Hepatocyte (in vitro differentiated cells): Measurements from ENCODE around the gene NPAS3. TPM values are rescaled to one million over a fixed set of nuclear protein-coding genes. Genes with fewer than 3 reads are reported as not detected.

Source experiments
- DNase-seq: peaks from one replicate; pipeline ENCODE4 v3.0.0-alpha.2; 2016; ENCODE audit warnings: low spot score
- H2AFZ ChIP-seq: fragments of 200-600 bp; sonication (generic); 2 replicates; pipeline ENCODE4 v1.6.0; 2016; ENCODE audit warnings: antibody characterized with exemption, mild to moderate bottlenecking
- H3K27ac ChIP-seq: fragments of 200-600 bp; sonication (generic); 2 replicates; pipeline ENCODE4 v1.5.1; 2016; ENCODE audit warnings: mild to moderate bottlenecking
- H3K27me3 ChIP-seq: fragments of 200-600 bp; sonication (generic); 2 replicates; pipeline ENCODE4 v1.6.1; 2016
- H3K36me3 ChIP-seq: fragments of 200-600 bp; sonication (generic); replicated peaks from 2 replicates; pipeline ENCODE4 v1.5.1; 2016; ENCODE audit warnings: low read depth; ENCODE audit not compliant: insufficient read depth
- H3K4me1 ChIP-seq: fragments of 200-600 bp; sonication (generic); 2 replicates; pipeline ENCODE4 v1.5.1; 2016; ENCODE audit warnings: mild to moderate bottlenecking, moderate library complexity; ENCODE audit not compliant: insufficient read depth
- H3K4me2 ChIP-seq: fragments of 200-600 bp; sonication (generic); 2 replicates; pipeline ENCODE4 v1.6.0; 2016
- H3K4me3 ChIP-seq: fragments of 200-600 bp; sonication (generic); 2 replicates; pipeline ENCODE4 v1.5.1; 2016; ENCODE audit warnings: mild to moderate bottlenecking
- H3K79me2 ChIP-seq: fragments of 200-600 bp; sonication (generic); 2 replicates; pipeline ENCODE4 v1.6.0; 2017; ENCODE audit warnings: mild to moderate bottlenecking
- H3K9me2 ChIP-seq: fragments of 200-600 bp; sonication (generic); replicated peaks from 2 replicates; pipeline ENCODE4 v1.6.0; 2017; ENCODE audit warnings: mild to moderate bottlenecking; ENCODE audit not compliant: insufficient read depth
- H3K9me3 ChIP-seq: fragments of 200-600 bp; sonication (generic); 2 replicates; pipeline ENCODE4 v1.5.1; 2016; ENCODE audit warnings: low read depth, mild to moderate bottlenecking
- H4K20me1 ChIP-seq: fragments of 200-600 bp; sonication (generic); 2 replicates; pipeline ENCODE4 v1.6.0; 2016; ENCODE audit warnings: mild to moderate bottlenecking; ENCODE audit not compliant: insufficient read depth, poor library complexity, severe bottlenecking
- EZH2 ChIP-seq: fragments of 200-600 bp; sonication (generic); IDR thresholded peaks from 2 replicates; pipeline ENCODE4 v1.6.1; 2016; ENCODE audit warnings: antibody characterized with exemption, mild to moderate bottlenecking, borderline replicate concordance
- EZH2phosphoT487 ChIP-seq: fragments of 200-600 bp; sonication (generic); IDR thresholded peaks from one replicate; pipeline ENCODE4 v1.6.1; 2018; ENCODE audit warnings: antibody characterized with exemption, mild to moderate bottlenecking, low read depth, moderate library complexity; ENCODE audit not compliant: unreplicated experiment, severe bottlenecking
- WGBS: methylation state at CpG from one replicate; pipeline ENCODE4 v1.1.6; 2016; ENCODE audit warnings: low lambda C conversion rate; ENCODE audit errors: missing lambda C conversion rate; 5-methylcytosine and 5-hydroxymethylcytosine counted together
- polyA plus RNA-seq: library from polyadenylated mRNA; unstranded; fragments of >200 nt; fragmentation: Nextera tagmentation; extraction: Ambion mirVana; gene quantifications from 2 replicates; pipeline ENCODE4 v1.2.1, GENCODE V29; 2016
- total RNA-seq: library from RNA; depleted of rRNA; stranded (reverse); fragments of >200 nt; gene quantifications from 2 replicates; pipeline ENCODE4 v1.2.3, GENCODE V29; 2014
- TF ChIP-seq, protein P1 (sequence below): fragments of 200-600 bp; sonication (generic); IDR thresholded peaks from 2 replicates; pipeline ENCODE4 v1.5.1; 2016; ENCODE audit warnings: antibody characterized with exemption, mild to moderate bottlenecking; ENCODE audit not compliant: poor library complexity

NPAS3 gene
- total and polyA plus RNA-seq, 2 experiments from 2014 or later: 0.11 to 1.1 TPM

DNA sequence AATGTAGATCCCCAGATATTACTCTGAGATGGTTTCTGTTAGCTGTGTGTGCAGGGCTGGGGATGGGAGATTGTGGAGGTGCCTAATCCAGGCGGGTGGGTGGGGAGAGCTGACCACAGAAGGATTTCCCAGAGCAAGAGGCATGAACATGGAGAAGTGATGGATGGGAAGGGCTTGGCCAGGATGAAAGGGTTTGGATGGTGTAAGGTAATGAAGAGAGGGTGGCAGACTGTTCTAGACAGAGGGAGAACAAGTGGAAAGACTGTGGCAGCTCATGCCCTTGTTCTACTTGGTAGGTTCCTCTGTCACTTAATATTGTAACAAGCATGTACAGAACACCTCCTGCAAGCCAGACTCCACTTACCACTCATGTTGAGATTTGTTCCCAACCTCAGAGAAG, 187.8 kb downstream of the NPAS3 start:
- 92% methylated on average over 1 of the region's 1 CpG for WGBS
- TF ChIP-seq, protein P1, sequence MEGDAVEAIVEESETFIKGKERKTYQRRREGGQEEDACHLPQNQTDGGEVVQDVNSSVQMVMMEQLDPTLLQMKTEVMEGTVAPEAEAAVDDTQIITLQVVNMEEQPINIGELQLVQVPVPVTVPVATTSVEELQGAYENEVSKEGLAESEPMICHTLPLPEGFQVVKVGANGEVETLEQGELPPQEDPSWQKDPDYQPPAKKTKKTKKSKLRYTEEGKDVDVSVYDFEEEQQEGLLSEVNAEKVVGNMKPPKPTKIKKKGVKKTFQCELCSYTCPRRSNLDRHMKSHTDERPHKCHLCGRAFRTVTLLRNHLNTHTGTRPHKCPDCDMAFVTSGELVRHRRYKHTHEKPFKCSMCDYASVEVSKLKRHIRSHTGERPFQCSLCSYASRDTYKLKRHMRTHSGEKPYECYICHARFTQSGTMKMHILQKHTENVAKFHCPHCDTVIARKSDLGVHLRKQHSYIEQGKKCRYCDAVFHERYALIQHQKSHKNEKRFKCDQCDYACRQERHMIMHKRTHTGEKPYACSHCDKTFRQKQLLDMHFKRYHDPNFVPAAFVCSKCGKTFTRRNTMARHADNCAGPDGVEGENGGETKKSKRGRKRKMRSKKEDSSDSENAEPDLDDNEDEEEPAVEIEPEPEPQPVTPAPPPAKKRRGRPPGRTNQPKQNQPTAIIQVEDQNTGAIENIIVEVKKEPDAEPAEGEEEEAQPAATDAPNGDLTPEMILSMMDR: no peak
- TF ChIP-seq EZH2: no peak
- no peak for TF ChIP-seq EZH2phosphoT487
- H3K27ac ChIP-seq: no peak overlapping the region

DNA sequence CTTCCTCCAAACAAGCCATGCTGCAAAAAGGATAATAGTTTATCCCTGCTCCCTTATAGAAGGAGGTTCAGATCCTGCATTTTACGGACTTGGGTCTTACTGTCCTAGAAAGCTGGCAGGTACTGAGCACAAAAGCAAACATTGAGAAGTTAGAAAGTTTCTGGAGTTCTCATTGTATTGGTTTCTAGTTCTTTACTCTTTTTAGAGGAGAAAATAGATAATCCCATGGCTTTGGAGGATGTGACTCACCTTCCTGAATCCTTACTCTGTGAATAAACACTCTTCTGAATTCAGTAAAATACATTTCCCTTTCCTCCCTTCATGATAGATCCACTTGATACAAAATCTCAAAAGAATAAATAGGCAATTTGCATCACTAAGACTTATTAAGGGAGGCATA, 188.9 kb downstream of the NPAS3 start:
- TF ChIP-seq, protein P1: no peak
- TF ChIP-seq EZH2 (no peak), EZH2phosphoT487 (no peak)
- Histone ChIP-seq H3K27ac (no peak overlapping the region), H3K9me3 (no peaks in the 10 kb centered on the region), H4K20me1 (no peaks in the 10 kb centered on the region), H3K79me2 (no peaks in the 10 kb centered on the region), H3K9me2 (no peaks in the 10 kb centered on the region), H3K36me3 (no peaks in the 10 kb centered on the region), H3K27me3 (no peaks in the 10 kb centered on the region), H2AFZ (no peak overlapping the region), H3K4me3 (no peak overlapping the region), H3K4me2 (no peak overlapping the region), H3K4me1 (no peaks in the 10 kb centered on the region)
- DNase-seq: no peak
- WGBS: 62% methylated on average over 1 of the region's 1 CpG

More for the DNA sequence above, 187.8 kb downstream of the NPAS3 start:
- DNase-seq: no peak
- Histone ChIP-seq H4K20me1 (no peaks in the 10 kb centered on the region), H3K79me2 (no peaks in the 10 kb centered on the region), H3K9me2 (no peaks in the 10 kb centered on the region), H3K9me3 (no peaks in the 10 kb centered on the region), H3K36me3 (no peaks in the 10 kb centered on the region), H2AFZ (no peak overlapping the region), H3K4me3 (no peak overlapping the region), H3K4me1 (no peaks in the 10 kb centered on the region), H3K4me2 (no peak overlapping the region), H3K27me3 (no peaks in the 10 kb centered on the region)

DNA sequence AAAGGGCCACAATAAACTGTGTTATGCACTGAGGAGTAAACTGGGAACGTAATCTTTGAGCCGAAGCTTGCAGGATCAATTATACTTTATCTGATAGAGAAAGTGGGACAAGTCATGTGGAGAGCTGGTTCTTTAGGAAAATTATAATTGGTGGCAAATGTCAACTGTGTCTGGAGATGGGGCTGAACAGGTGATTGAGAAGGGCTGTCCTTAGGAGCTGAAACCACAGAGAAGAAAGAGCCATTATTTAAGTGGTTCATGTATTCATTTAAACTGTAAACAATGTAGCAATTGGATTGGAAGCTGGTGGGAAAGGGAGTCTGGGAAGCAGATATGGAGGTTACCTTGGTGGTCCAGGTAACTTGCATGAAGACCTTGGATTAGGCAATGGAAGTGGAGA, 193.1 kb downstream of the NPAS3 start:
- DNase-seq: no peak
- Histone ChIP-seq H3K36me3 (no peaks in the 10 kb centered on the region), H4K20me1 (no peaks in the 10 kb centered on the region), H3K27ac (no peak overlapping the region), H3K4me3 (no peak overlapping the region), H3K4me1 (no peaks in the 10 kb centered on the region), H2AFZ (no peak overlapping the region), H3K27me3 (peaks cover 9% of the 10 kb centered on the region), H3K4me2 (no peak overlapping the region), H3K9me2 (no peaks in the 10 kb centered on the region), H3K79me2 (no peaks in the 10 kb centered on the region), H3K9me3 (no peaks in the 10 kb centered on the region)
- 90% methylated on average over 2 of the region's 2 CpGs for WGBS
- TF ChIP-seq EZH2phosphoT487 (no peak), EZH2 (no peak)
- TF ChIP-seq, protein P1: no peak

DNA sequence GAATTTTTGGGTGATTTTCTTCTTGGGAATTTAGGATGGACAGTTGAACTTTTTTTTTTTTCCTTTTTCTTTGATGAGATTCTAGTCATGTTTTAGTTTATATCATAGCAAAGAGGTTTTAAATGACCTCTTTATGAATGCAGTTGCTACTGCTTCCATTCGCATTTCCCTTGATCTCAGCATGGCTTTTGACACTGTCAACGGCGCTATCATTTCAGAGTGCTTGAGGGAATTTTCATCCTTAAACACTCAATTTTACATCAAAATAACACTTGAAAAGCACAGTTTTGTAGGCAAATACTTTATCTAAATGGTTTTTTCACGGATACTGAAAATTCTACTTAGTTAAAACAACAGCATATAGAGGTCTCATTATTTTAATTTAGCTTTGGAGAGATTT, 195.5 kb downstream of the NPAS3 start:
- H3K4me3 ChIP-seq: no peak overlapping the region
- H3K9me2 ChIP-seq: no peaks in the 10 kb centered on the region
- H3K4me2 ChIP-seq: no peak overlapping the region
- 28% methylated on average over 4 of the region's 4 CpGs for WGBS
- H3K36me3 ChIP-seq: no peaks in the 10 kb centered on the region
- H3K27ac ChIP-seq: no peak overlapping the region
- H3K79me2 ChIP-seq: no peaks in the 10 kb centered on the region
- no peak for DNase-seq
- no peaks in the 10 kb centered on the region for H3K9me3 ChIP-seq
- no peaks in the 10 kb centered on the region for H3K4me1 ChIP-seq
- H3K27me3 ChIP-seq: peaks cover 9% of the 10 kb centered on the region
- no peak overlapping the region for H2AFZ ChIP-seq
- no peaks in the 10 kb centered on the region for H4K20me1 ChIP-seq
- no peak for TF ChIP-seq EZH2
- no peak for TF ChIP-seq EZH2phosphoT487
- TF ChIP-seq, protein P1: no peak
